NCI-H2107 treated with DMSO at 0.1 percent for 48 hours (cell line): Measurements from ENCODE around the gene TMEM139.
"Not testable (repeated sequence)": the region's sequence is repeated elsewhere in the genome, so short reads cannot be mapped to it uniquely, and the experiment has no call there.

Source experiments
- DNase-seq: peaks from one replicate; lab custom pipeline; 2025; ENCODE audit not compliant: unreplicated experiment; lab: John Stamatoyannopoulos, UW

The TMEM139 gene

DNA sequence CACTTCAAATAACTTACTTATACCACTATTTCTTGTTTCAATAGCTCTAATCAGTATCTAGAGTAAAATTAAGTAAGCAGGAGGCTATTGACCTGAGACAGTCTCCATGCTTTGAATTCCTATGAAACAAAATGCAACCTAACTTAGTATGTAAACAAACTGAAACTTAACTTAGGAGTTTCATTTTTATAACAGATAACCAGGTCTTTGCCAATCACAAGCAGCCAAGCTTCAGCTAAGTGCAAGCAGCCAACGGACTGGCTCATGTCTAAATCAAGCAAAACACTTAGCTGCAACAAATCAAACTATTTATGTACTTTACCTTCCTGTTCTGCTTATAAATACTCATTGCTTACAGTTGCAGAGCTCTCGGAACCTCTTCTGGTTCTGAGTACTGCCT lies 25.9 kb upstream of the TMEM139 start:
- DNase-seq = no peak

DNA sequence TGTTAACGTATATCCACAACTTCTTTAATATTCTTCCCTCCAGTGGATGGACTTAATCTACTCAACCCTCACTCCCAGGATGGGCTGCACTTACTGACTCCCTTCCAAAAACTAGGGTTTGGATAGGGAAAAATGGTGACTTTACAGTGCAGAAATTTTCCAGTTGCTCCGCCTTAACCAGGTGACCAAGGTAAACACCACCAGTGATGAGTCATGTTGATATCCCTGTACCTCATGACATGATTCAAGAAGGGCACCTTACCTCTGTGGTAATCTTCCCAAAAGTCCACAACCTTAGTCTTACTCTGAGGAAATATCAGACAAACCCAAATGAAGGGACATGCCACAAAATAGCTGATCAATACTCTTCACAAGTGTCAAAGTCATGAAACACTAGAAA lies 25.0 kb upstream of the TMEM139 start:
- no peak for DNase-seq

DNA sequence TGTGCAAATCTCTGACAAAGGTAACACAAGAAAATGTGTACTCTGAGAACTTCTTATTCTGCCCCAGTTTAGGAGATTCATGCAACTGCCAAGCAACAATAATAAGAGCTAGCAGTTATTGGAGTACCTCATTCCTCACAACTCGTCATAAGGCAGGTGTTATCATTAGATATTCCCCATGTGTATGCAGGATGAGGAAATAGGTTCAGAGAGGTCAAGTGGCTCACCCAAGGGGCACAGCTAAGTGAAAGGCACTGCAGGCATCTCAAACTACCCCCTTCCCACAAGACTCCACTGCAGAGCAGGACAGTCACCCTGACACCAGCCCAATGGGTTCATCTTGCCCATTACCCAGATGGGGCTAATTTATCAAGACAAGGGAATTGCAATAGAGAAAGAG lies 22.9 kb upstream of the TMEM139 start:
- DNase-seq = no peak

DNA sequence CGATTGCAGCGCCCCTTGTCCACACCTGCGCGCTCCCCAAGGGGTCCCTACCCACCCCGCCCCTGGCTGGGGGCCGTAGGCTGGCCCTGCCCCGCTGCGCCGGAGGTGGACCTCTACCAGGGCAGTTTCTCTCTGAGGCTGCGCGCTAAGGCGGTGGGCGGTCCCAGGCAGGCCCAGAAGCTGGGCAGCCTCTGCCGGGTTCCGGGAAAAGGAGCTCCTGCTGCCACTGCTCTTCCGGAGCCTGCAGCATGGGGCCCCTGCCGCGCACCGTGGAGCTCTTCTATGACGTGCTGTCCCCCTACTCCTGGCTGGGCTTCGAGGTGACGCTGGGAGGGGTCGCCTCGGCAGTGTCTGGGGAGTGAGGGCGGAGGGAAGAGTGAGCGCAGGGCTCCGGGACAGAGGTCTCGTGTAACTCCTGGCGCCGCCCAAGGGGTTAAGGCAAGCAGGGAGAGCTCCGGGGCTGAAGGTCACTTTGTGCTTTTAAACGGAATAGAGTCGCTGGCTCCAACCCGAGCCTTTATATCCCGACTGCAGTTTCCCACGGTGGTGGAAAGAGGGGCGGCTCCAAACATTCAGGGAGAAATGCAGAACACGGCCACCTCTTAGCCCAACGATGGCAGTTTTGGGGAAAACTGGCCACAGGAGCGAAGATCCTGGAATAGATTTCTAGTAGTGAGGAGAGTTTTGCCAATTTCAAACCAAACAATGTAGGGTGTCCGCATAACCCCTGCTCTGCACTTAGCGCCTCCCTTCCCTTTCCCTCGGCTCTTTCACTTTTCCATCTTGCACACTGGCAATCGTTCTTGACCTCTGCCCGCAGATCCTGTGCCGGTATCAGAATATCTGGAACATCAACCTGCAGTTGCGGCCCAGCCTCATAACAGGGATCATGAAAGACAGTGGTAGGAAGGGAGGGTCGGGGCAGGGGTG lies 21.2 kb upstream of the TMEM139 start, which contains the start of gene GSTK1:
GSTK1 (plus strand) TSS at position 176 of the 930 bp plus-strand sequence; CDS start at position 249, 73 bp downstream.
- DNase-seq = peak; percentile 24

DNA sequence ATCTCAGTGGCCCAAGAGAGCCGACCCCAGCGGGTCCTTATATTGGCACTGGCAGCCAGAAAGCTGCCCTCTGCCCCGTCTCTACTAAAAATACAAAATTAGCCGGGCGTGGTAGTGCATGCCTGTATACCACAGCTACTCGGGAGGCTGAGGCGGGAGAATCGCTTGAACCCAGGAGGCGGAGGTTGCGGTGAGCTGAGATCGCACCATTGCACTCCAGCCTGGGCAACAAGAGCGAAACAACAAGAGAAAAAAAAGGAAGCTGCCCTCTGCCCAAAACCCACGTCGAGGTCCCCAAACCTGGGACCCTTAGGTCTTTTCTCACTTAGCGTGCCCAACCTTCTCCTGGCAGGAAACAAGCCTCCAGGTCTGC lies 20.6 kb upstream of the TMEM139 start:
- DNase-seq = not testable (repeated sequence)

DNA sequence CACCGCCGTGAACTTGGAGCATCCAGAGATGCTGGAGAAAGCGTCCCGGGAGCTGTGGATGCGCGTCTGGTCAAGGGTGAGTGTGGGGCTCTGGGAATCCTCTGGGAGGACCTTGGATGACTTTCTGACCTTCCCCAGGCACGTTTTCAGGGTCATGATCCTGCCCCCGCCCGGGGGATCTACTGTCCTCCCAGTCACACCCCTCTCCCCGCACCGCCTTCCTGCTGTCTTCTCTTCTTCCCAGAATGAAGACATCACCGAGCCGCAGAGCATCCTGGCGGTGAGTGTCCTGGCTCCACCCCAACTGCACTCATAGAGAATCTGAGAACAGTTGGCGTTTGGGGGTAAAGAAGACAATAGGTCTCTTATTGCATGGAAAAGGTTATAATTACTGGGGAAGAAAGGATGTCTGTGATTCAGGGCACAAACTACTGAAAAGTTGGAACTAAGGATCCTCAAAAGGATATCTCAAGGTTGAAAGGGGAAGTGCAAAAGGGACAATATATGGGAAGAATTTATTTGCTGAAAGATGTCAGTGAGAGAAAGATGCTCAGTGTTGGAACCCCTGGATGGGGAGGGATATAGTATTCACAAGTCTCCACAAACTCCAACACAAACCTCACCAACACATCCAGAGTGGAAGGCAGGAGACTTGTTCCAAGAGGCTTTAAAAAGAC lies 19.6 kb upstream of the TMEM139 start:
- no peak for DNase-seq

DNA sequence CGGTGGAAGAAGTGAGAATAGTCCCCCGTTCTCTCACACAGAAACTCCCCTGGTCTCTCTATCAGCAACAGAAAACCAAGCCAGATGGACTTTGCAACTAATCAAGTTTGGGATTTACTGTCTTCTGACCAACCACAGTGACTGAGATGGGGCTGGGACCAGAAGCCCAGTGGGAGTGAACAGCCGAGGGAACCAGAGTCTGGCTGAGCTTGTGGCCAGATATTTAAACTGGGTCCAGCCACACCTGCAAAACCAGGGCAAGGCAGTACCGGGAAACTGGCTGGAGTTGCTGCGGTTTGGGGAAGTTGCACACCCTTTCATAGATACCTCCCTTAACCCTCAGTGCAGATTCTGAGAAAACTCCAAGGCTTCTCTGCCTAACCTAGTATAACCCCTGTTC lies 15.5 kb upstream of the TMEM139 start:
- DNase-seq = no peak

DNA sequence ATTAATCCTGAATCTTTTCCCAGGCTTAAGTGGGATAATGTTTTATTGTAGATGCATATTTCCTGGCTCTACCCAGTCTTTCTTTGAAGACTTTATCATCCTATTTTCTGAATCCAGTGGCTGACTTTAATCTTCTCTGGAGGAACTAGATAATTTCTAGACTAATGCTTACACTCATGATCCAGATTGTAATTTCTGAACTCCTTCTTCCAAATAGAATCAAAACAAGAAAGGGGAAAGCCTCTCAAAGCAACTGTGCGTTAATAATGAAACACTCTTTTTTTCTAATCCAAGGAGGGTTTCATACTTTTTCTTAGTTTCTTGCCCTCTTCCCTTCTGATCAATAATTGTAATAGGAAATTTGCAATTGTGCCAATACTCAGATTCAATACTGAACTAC lies 13.5 kb upstream of the TMEM139 start:
- no peak for DNase-seq

DNA sequence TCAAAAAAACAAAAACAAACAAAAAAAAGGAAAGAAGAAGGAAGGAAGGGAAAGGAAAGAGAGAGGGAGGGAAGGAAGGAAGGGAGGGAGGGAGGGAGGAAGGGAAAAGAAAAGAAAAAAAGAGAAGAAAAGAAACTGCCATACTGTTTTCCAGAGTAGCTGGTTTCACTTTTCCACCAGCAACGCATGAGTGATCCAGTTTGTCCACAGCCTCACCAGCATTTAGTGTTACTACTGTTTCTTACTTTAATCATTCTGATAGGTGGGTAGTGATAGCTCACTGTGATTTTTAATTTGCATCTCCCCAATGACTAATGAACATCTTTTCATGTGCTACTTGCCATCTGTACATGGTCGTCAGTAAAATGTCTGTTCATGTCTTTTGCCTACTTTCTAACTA lies 11.9 kb upstream of the TMEM139 start:
- DNase-seq = no peak

DNA sequence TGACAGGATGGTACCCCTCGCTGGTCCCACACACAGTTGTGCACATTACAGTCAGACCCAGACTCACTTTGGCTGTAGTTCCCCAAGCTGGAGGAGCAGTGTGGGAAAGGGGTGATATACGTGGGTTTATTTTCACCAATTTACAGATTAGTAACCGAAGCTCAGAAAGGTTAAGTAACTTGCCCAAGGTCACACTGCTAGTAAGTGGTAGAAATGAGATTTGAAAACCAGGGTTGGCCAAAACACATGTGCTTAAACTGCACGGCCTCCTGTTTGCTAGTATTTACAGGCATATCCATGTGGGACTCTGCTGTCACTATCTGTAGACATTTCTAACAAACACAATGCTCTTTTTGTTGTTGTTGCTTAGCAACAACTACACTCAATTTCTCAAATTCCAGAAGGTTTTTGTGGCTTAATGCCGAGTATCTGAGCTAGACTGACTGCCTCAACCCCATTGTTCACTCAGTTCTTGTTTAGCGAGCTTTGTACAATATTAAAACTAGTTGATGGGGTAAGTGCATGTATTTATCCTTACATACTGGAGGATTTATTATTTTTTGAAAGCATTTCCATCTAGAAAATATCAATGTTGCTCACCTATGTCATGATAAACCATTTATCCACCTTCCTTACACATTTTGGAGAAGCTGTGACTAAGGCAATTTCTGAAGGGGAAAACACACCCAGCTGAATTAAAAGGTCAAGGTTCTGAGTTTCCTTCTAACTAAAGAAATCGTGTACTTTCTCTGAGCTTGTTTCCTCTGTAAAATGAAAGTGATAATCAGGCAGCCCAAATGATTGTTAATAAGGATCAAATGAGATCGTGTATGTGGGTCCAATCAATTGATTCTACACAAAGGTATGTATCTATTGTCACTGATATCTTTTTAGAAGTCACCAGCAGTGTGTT lies 5.3 kb upstream of the TMEM139 start:
- peak; percentile 3 for DNase-seq

DNA sequence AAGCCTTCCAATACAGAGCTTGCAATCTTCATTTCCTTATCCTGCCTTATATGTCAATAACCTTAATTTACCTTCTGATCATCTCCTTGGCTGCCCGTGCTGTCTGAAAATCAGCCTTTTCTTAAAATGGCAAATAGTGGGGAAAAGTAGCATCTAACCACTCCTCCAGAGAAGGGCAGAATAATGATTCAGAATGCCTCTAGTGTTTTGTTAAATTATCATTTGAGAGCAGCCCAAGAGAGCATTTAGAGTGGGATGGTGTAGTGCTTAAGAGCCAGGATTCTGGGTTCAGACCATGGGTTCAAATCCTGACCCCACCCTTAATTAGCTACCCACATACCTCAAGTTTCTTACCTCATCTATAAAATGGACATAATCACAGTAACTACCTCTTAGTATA lies 4.6 kb upstream of the TMEM139 start:
- DNase-seq = no peak

DNA sequence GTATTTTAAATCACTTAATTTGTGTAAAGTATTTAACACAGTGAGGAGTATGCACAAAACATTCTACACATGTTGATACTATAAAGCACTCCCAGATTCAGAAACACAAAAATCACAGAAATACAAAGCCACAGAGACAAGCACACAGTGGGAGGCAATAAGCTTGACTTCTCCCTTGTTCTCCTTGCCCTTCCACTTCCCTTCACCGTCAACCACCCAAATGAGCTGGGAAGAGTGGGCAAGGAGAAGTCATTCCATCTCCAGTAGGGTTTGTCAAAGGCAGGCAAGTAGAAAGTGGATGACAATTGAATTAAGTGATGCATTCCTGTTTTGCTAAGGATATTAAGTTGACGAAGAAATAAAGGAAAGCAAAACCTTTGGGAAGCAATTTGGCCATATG lies 4.2 kb upstream of the TMEM139 start:
- no peak for DNase-seq

DNA sequence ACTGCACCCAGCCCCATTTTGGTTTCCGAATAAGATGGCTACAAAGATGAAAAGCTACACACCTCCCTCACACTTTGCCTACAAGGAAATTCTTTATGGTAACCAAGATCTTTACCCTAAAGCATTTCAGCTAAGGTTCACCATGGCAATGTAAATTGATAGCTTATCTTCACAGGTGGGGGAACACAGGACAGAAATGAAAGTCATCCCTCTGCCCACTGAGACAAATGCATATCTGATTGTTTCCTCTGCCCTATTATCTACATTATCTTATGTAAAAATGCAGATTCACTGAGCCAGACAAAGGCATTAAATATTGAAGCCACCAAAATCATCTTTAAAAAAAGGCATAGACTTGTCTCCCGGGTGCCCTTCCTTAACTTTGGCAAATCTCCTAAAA lies 3.2 kb upstream of the TMEM139 start:
- no peak for DNase-seq

DNA sequence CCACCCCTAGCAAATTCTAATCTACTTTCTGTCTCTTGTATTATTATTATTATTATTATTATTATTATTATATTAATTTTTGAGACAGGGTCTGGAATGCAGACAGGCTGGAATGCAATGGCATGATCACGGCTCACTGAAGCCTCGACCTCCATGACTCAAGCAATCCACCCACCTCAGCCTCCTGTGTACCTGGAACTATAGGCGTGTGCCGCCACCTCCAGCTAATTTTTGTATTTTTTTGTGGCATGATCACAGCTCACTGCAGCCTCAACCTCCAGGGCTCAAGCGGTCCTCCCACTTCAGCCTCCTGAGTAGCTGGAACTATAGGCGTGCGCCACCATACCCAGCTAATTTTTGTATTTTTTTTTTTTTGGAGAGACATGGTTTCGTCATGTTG lies 2.6 kb upstream of the TMEM139 start:
- DNase-seq = no peak

DNA sequence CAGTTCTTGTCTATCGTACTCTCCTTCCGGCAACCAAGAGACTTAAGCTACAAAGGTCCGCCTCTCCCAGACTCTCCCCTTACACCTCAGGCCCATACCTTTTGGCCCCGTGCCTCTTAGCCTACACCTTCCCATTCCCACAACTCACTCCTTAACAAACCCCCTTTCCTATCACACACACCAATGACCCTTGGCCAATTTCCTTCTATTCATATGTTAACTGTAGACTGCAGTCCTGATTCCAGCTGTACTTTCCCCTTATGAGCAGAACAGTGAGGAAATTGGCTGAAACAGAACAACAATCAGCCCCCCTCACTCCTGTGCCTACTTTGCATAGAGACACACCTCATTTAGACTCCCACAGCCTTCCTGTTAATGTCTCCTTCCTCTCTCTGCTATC lies 1.4 kb upstream of the TMEM139 start:
- DNase-seq = no peak

DNA sequence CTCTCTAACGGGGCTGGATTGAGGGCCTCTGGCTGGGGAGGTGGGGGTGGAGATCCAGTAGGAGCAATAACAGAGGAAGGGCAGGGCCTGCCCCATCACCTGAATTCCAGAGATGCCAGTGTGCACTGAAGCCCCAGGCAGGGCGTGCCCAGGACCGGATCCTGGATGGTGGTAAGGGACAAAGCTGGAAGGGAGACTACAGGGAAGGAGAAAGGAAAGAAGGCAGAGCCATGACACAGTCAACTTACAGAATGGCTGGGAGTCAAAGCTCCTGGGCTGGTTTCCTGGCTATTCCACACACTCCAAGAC lies 666 bp downstream of the TMEM139 start:
- no peak for DNase-seq

DNA sequence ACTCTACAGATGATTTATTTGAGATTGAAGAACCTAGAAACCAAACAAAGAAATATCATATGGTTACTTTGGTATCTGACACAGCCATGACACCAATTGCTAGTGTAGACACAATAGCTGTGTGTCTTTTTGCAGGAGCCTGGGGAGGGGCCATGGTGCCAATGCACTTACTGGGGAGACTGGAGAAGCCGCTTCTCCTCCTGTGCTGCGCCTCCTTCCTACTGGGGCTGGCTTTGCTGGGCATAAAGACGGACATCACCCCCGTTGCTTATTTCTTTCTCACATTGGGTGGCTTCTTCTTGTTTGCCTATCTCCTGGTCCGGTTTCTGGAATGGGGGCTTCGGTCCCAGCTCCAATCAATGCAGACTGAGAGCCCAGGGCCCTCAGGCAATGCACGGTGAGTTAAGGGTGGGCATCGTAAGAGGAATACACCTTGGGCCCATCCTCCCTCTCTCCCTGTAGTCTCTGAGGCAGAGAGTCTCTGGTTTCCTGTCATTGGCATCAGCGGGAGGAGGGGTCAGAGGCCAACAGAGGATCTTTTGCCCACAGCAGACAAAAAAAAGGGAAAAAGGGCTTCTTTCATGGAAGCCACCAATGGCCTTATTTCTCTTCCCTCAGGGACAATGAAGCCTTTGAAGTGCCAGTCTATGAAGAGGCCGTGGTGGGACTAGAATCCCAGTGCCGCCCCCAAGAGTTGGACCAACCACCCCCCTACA lies 1.2 kb downstream of the TMEM139 start:
- no peak for DNase-seq

DNA sequence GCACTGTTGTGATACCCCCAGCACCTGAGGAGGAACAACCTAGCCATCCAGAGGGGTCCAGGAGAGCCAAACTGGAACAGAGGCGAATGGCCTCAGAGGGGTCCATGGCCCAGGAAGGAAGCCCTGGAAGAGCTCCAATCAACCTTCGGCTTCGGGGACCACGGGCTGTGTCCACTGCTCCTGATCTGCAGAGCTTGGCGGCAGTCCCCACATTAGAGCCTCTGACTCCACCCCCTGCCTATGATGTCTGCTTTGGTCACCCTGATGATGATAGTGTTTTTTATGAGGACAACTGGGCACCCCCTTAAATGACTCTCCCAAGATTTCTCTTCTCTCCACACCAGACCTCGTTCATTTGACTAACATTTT lies 1.7 kb downstream of the TMEM139 start:
- no peak for DNase-seq

DNA sequence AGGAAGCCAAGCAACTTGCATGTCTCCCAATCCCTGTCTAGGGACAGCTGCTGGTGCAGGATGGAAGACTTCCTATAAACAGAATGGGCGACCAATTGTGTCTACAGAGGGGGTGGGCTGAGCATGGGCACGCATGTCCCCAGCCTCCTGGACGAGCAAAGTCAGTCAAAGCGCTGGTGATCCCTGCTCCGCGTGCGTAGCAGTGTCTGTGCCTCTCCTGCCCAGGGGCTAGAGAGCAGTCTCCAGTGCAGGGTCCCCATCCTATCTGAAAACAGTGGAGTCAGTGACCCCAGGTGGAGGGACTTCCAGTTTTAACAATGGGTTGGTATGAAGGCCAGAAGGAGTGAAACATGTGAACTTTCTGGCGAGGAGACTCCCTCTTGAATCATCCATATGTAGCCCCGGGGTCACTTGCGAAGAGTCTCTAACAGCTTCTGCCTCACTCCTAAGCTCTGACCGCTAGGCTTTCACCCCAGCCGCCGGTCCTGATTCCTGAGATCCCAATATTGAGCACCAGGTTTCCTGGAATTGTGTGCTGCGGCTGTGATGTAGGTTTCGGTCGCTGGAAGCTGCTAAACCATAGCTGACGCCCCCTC lies 2.7 kb downstream of the TMEM139 start:
- DNase-seq = no peak

DNA sequence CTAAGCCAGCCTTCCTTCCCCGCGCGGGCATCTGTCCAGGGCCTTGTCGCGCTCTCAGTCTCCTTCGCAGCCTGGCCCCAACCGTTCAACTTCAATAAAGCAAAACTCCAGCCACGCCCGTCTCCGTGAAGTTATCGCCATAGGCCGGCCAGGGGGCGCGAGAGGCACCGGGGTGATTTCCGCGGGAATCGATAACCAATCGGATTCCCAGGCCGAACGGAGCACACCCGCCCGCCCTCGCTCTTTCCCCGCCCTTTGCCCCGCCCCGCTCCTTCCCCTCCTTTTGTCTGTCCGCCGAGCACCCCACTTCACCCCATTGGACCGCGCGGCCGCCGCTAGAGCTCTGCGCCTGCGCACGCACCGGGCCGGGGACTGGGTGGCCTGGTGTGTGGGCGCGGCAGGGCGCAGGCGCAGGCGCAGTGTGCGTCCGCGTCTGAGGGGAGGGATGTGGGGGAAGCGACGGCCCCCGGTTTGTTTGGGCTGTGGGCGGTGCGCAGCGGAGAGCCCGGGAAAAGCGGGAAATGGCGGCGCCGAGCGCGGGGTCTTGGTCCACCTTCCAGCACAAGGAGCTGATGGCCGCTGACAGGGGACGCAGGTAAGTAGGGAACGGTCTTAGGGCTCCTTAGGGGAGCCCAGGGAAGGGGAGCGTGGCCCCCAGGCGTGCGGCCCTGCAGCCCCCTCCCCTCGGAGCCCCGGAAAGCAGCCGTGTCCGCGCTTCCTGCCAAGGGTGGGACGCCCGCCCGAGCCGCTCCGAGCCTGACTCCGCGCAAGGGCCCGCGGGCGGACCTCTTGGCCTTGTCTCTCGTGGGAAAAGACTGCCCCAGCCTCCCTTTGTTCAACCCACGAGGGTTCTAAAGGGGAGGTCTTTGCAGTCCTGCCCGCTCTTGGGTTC lies 3.4 kb downstream of the TMEM139 start, which contains the start of gene CASP2:
CASP2 (plus strand) TSS at position 417 of the 892 bp plus-strand sequence; CDS start at position 522, 105 bp downstream.
- DNase-seq = peak; percentile 90
